OCI-LY1 (cell line): ENCODE results near the gene GPR135.

Experiments used
- CTCF ChIP-seq: fragments of 200-600 bp; sonication (generic), shearing (Covaris generic); IDR thresholded peaks from 2 replicates; pipeline ENCODE4 v1.5.1; 2017; ENCODE audit warnings: mild to moderate bottlenecking, antibody characterized with exemption, low read length, moderate library complexity, mixed read lengths
- EZH2 ChIP-seq: fragments of 200-600 bp; sonication (generic), shearing (Covaris generic); IDR thresholded peaks from 2 replicates; pipeline ENCODE4 v1.8.0; 2017; ENCODE audit warnings: borderline replicate concordance, mixed run types, mild to moderate bottlenecking, antibody characterized with exemption, low read length, moderate library complexity, mixed read lengths

- TF ChIP-seq CTCF, result no peak
- TF ChIP-seq EZH2, result no peak
Observed at GRCh38 chr14:59425322-59425935, 39.8 kb downstream of the GPR135 start.
